ENCODE results near the gene TMEM196. TPM values are rescaled to one million over a fixed set of nuclear protein-coding genes. Genes with fewer than 3 reads are reported as not detected.

The TMEM196 gene
- total and polyA plus RNA-seq, 2 of the 4 experiments (the other 2 are of a cell fraction), result not detected

- H3K27ac ChIP-seq (ENCODE audit: insufficient read depth, low read length), result no peak overlapping the region
- H4K20me1 ChIP-seq (ENCODE audit: insufficient read depth, low read length), result no peaks in the 10 kb centered on the region
- H3K27me3 ChIP-seq (ENCODE audit: control insufficient read depth, insufficient read depth, low read length), result no peaks in the 10 kb centered on the region
- no peak overlapping the region for H3K18ac ChIP-seq (ENCODE audit: low read depth, low read length)
- BruUV-seq (replicated peaks), result no TSS peak
- H2AK5ac ChIP-seq (ENCODE audit: low read depth, low read length), result no peak overlapping the region
- no peak overlapping the region for H4K8ac ChIP-seq (ENCODE audit: low read depth in 2 of 2, low read length in 2 of 2)
- DNase-seq, result no peak
- POLR2A ChIA-PET (ENCODE audit: unreplicated experiment), result no interaction called here
- H2AK9ac ChIP-seq (replicated peaks; ENCODE audit: low read depth, low read length, poor library complexity), result no peak overlapping the region
- CTCF ChIA-PET, result no interaction called here
- in situ Hi-C loops (cut with MboI; ENCODE audit: low sequenced_read_pairs) (no loop called here), dilution Hi-C loops (cut with HindIII; ENCODE audit: low sequenced_read_pairs, unreplicated experiment) (no loop called here), intact Hi-C loops (cut with micrococcal nuclease) (no loop called here)
- no peak for TF ChIP-seq FOS (IDR thresholded peaks at IDR 0.05; ENCODE audit: low read depth, low read length)
- TF ChIP-seq SMC3 (IDR thresholded peaks at IDR 0.05; ENCODE audit: low read depth, low read length), result no peak
- no peak for TF ChIP-seq ELK1 (IDR thresholded peaks at IDR 0.05; ENCODE audit: borderline replicate concordance, low read depth, low read length)
- TF ChIP-seq RAD21 (IDR thresholded peaks at IDR 0.05; ENCODE audit: low read length), result no peak
- no peak for TF ChIP-seq USF2 (IDR thresholded peaks at IDR 0.05; ENCODE audit: low read depth, low read length)
- no peak for TF ChIP-seq CTCF (conservative IDR thresholded peaks at IDR 0.05; ENCODE audit: low read depth, low read length)
- TF ChIP-seq BHLHE40 (IDR thresholded peaks at IDR 0.05; ENCODE audit: low read depth, low read length), result no peak
- TF ChIP-seq CEBPB (IDR thresholded peaks at IDR 0.05; ENCODE audit: low read depth, low read length), result no peak
- no peak for TF ChIP-seq MAFK (IDR thresholded peaks at IDR 0.05; ENCODE audit: low read depth, low read length)
- no peak for TF ChIP-seq RFX5 (IDR thresholded peaks at IDR 0.05; ENCODE audit: low read depth, low read length)
- TF ChIP-seq MAZ (IDR thresholded peaks at IDR 0.05; ENCODE audit: borderline replicate concordance, low read depth, low read length), result no peak
- TF ChIP-seq CHD1 (IDR thresholded peaks at IDR 0.05; ENCODE audit: low read depth, low read length), result no peak
- no peak for TF ChIP-seq RCOR1 (IDR thresholded peaks at IDR 0.05; ENCODE audit: insufficient replicate concordance, low read length)
- TF ChIP-seq POLR2A (IDR thresholded peaks at IDR 0.05; ENCODE audit: low read depth, low read length), result no peak
- no peak for TF ChIP-seq MXI1 (IDR thresholded peaks at IDR 0.05; ENCODE audit: borderline replicate concordance, low read depth, low read length)
- no peaks in the 10 kb centered on the region for H3K4me1 ChIP-seq (ENCODE audit: control insufficient read depth, insufficient read depth, low read length)
- H3K36me3 ChIP-seq (ENCODE audit: control insufficient read depth, insufficient read depth, low read length), result no peaks in the 10 kb centered on the region
- no peak overlapping the region for H2BK20ac ChIP-seq (ENCODE audit: low read depth, low read length)
- H3K9me1 ChIP-seq (ENCODE audit: insufficient read depth, low read length), result no peaks in the 10 kb centered on the region
- no peak overlapping the region for H2BK5ac ChIP-seq (ENCODE audit: low read depth, low read length, poor library complexity, severe bottlenecking)
- ATAC-seq (ENCODE audit: low read depth), result no peak
- H2AFZ ChIP-seq (replicated peaks; ENCODE audit: low read length, poor library complexity), result no peak overlapping the region
- H3K23ac ChIP-seq (ENCODE audit: low read depth, low read length), result no peak overlapping the region
- H3K9ac ChIP-seq (ENCODE audit: low read depth, low read length), result no peak overlapping the region
- H2BK15ac ChIP-seq (ENCODE audit: low read depth, low read length), result no peak overlapping the region
- H3K4ac ChIP-seq (ENCODE audit: low read depth, low read length), result no peak overlapping the region
- no peak overlapping the region for H4K91ac ChIP-seq (ENCODE audit: insufficient read depth, low read depth, low read length)
- no peak overlapping the region for H2BK120ac ChIP-seq (ENCODE audit: low read depth, low read length)
- no peak overlapping the region for H4K5ac ChIP-seq (ENCODE audit: low read depth, low read length)
- no peak overlapping the region for H3K14ac ChIP-seq (replicated peaks; ENCODE audit: low read depth, low read length)
- H3K56ac ChIP-seq (ENCODE audit: extremely low read depth, insufficient read depth, low read length), result no peak overlapping the region
- H3K9me3 ChIP-seq (ENCODE audit: control insufficient read depth, insufficient read depth, low read length), result no peaks in the 10 kb centered on the region
- no peaks in the 10 kb centered on the region for H3K79me1 ChIP-seq (ENCODE audit: low read depth in 1 of 2, low read length in 2 of 2)
- no peak overlapping the region for H3K4me3 ChIP-seq (ENCODE audit: insufficient read depth, low read depth, low read length)
- H3K4me2 ChIP-seq (ENCODE audit: low read depth, low read length), result no peak overlapping the region
Measured at GRCh38 chr7:19783541-19783940, 10.1 kb upstream of the TMEM196 start.
